Natural killer cell (primary cell): ENCODE results near the gene MED12L. TPM values are rescaled to one million over a fixed set of nuclear protein-coding genes. Genes with fewer than 3 reads are reported as not detected.
"Not testable (repeated sequence)": the region's sequence is repeated elsewhere in the genome, so short reads cannot be mapped to it uniquely, and the experiment has no call there.

ENCODE experiments used
- ATAC-seq, 3 donors: fragments of 150-1000 bp in 2 of 3; fragments of 200-7000 bp in 1 of 3; cut with Tn5 transposase; 1 replicate in 1 of 3; 2 replicates in 2 of 3; pipeline ENCODE4 v1.10.0; 2021; ENCODE audit warnings: mild to moderate bottlenecking in 2 of 3, moderate library complexity in 2 of 3
- DNase-seq, 2 donors: peaks; one replicate each; pipeline versions ENCODE4 v3.0.0 to v3.0.0-alpha.2; 2013 to 2021; ENCODE audit warnings: mixed read lengths in 1 of 2
- H3K27ac ChIP-seq: one replicate; pipeline ENCODE4 v1.5.1; 2013; ENCODE audit warnings: mild to moderate bottlenecking, low read length
- H3K27me3 ChIP-seq: one replicate; pipeline ENCODE4 v1.6.1; 2013; ENCODE audit warnings: low read length; ENCODE audit not compliant: control insufficient read depth, insufficient read depth
- H3K36me3 ChIP-seq: one replicate; pipeline ENCODE4 v1.6.1; 2013; ENCODE audit warnings: low read length; ENCODE audit not compliant: control insufficient read depth, insufficient read depth
- H3K4me1 ChIP-seq: one replicate; pipeline ENCODE4 v1.6.1; 2013; ENCODE audit warnings: low read length; ENCODE audit not compliant: control insufficient read depth, insufficient read depth
- H3K4me3 ChIP-seq: one replicate; pipeline ENCODE4 v1.5.1; 2013; ENCODE audit warnings: low read length
- H3K9me3 ChIP-seq: one replicate; pipeline ENCODE4 v1.6.1; 2013; ENCODE audit warnings: low read length; ENCODE audit not compliant: control insufficient read depth, insufficient read depth
- H3K27ac Mint-ChIP-seq, 2 donors: one replicate each; pipeline ENCODE4 v1.8.0; 2022; ENCODE audit warnings: mild to moderate bottlenecking in 2 of 2, mixed read lengths in 2 of 2, moderate library complexity in 1 of 2
- H3K27me3 Mint-ChIP-seq, 2 donors: one replicate each; pipeline ENCODE4 v1.8.0; 2022; ENCODE audit warnings: low read depth in 2 of 2, mixed read lengths in 2 of 2
- H3K36me3 Mint-ChIP-seq: one replicate; pipeline ENCODE4 v1.8.0; 2022; ENCODE audit warnings: mixed read lengths
- H3K4me1 Mint-ChIP-seq, 2 donors: one replicate each; pipeline ENCODE4 v1.8.0; 2022; ENCODE audit warnings: mixed read lengths in 2 of 2
- H3K4me3 Mint-ChIP-seq: one replicate; pipeline ENCODE4 v1.8.0; 2022; ENCODE audit warnings: mild to moderate bottlenecking, moderate library complexity, mixed read lengths
- H3K9me3 Mint-ChIP-seq, 2 donors: one replicate each; pipeline ENCODE4 v1.8.0; 2022; ENCODE audit warnings: mixed read lengths in 2 of 2
- CTCF ChIP-seq: fragments of 200-600 bp; IDR thresholded peaks from one replicate; pipeline ENCODE4 v1.8.0; 2022; ENCODE audit warnings: antibody characterized with exemption
- WGBS: methylation state at CpG from one replicate; pipeline ENCODE4 v1.1.7; 2013; ENCODE audit warnings: missing lambda C conversion rate; ENCODE audit not compliant: insufficient coverage; 5-methylcytosine and 5-hydroxymethylcytosine counted together
- intact Hi-C: fragments of 100-400 bp; cut with micrococcal nuclease; formaldehyde crosslinking; loops from one replicate; pipeline ENCODE4 v1.14.2; 2022
- total RNA-seq, 4 donors: library from RNA; stranded (reverse); fragments of 120-200 nt in 1 of 4; gene quantifications; one replicate each; pipeline versions ENCODE4 v1.2.3 to v1.2.4, GENCODE V29; 2013 to 2022

Gene MED12L
- total RNA-seq, 3 donors from 2014 or later (not counting 1 experiment from before 2014, with no cell fraction given) = 3.0 to 6.5 (median 3.0) TPM

- no peak for DNase-seq
- H3K36me3 ChIP-seq = no peaks in the 10 kb centered on the region
- H3K4me1 Mint-ChIP-seq = no peaks in the 10 kb centered on the region
- H3K9me3 Mint-ChIP-seq = no peaks in the 10 kb centered on the region
- 74% methylated on average over 1 of the region's 1 CpG for WGBS
- H3K27me3 Mint-ChIP-seq = no peaks in the 10 kb centered on the region
- H3K4me1 ChIP-seq = no peaks in the 10 kb centered on the region
- TF ChIP-seq CTCF = no peak
- H3K27ac Mint-ChIP-seq = no peak overlapping the region
- H3K27ac ChIP-seq = no peak overlapping the region
- H3K36me3 Mint-ChIP-seq = no peaks in the 10 kb centered on the region
- intact Hi-C loops = no loop called here
- no peak overlapping the region for H3K4me3 Mint-ChIP-seq
- H3K27me3 ChIP-seq = no peaks in the 10 kb centered on the region
- H3K9me3 ChIP-seq = no peaks in the 10 kb centered on the region
- no peak overlapping the region for H3K4me3 ChIP-seq
- no peak for ATAC-seq
These were observed 11.2 kb upstream of the MED12L start for GRCh38 chr3:151074256-151074655.

- Mint-ChIP-seq H3K4me1 (no peaks in the 10 kb centered on the region), H3K27me3 (peaks cover 7 to 13% of the 10 kb centered on the region in 2 donors), H3K4me3 (no peak overlapping the region), H3K36me3 (no peaks in the 10 kb centered on the region), H3K9me3 (no peaks in the 10 kb centered on the region), H3K27ac (no peak overlapping the region)
- Histone ChIP-seq H3K27ac (no peak overlapping the region), H3K9me3 (no peaks in the 10 kb centered on the region), H3K36me3 (no peaks in the 10 kb centered on the region), H3K4me1 (no peaks in the 10 kb centered on the region), H3K4me3 (no peak overlapping the region), H3K27me3 (no peaks in the 10 kb centered on the region)
- TF ChIP-seq CTCF = no peak
- ATAC-seq (no peak), DNase-seq (no peak)
- intact Hi-C loops = no loop called here
- WGBS = 82% methylated on average over 3 of the region's 3 CpGs
These were observed 9.4 kb upstream of the MED12L start for GRCh38 chr3:151075869-151076562.

- Mint-ChIP-seq H3K4me1 (no peaks in the 10 kb centered on the region), H3K9me3 (no peaks in the 10 kb centered on the region), H3K4me3 (no peak overlapping the region), H3K27ac (no peak overlapping the region), H3K36me3 (no peaks in the 10 kb centered on the region), H3K27me3 (peaks cover 7 to 16% of the 10 kb centered on the region in 2 donors)
- H3K36me3 ChIP-seq = no peaks in the 10 kb centered on the region
- no peaks in the 10 kb centered on the region for H3K9me3 ChIP-seq
- 92% methylated on average over 4 of the region's 4 CpGs for WGBS
- no peak overlapping the region for H3K27ac ChIP-seq
- no peak for TF ChIP-seq CTCF
- H3K4me1 ChIP-seq = no peaks in the 10 kb centered on the region
- no peak overlapping the region for H3K4me3 ChIP-seq
- DNase-seq = no peak
- H3K27me3 ChIP-seq = no peaks in the 10 kb centered on the region
- no peak for ATAC-seq
- intact Hi-C loops = no loop called here
These were observed 8.8 kb upstream of the MED12L start for GRCh38 chr3:151076626-151077025.

- ATAC-seq, H3K27me3 ChIP-seq, H3K4me1 Mint-ChIP-seq, H3K4me3 ChIP-seq, H3K4me3 Mint-ChIP-seq, DNase-seq, H3K4me1 ChIP-seq, H3K36me3 Mint-ChIP-seq, H3K36me3 ChIP-seq, H3K9me3 Mint-ChIP-seq, H3K9me3 ChIP-seq, H3K27ac ChIP-seq, H3K27ac Mint-ChIP-seq, intact Hi-C loops: not testable (repeated sequence)
- H3K27me3 Mint-ChIP-seq = peaks cover 30 to 42% of the 10 kb centered on the region in 2 donors
- WGBS = no CpG with 5 or more reads among the region's 1 CpG
These were observed 4.4 kb upstream of the MED12L start for GRCh38 chr3:151081082-151081481.
